Motor neuron (in vitro differentiated cells): ENCODE measurements around the gene ZMYM1. TPM values are rescaled to one million over a fixed set of nuclear protein-coding genes. Genes with fewer than 3 reads are reported as not detected.
A peak's percentile ranks its signal among the peaks of the same experiment; 100 is the strongest.
"Not testable (repeated sequence)": the region's sequence is repeated elsewhere in the genome, so short reads cannot be mapped to it uniquely, and the experiment has no call there.

ENCODE experiments used
- ATAC-seq, 8 experiments: fragments of 200-7000 bp; cut with Tn5 transposase; replicated peaks in 6 of 8; 2 replicates each; pipeline ENCODE4 v1.8.0; 2021; ENCODE audit warnings: mild to moderate bottlenecking in 8 of 8, moderate library complexity in 8 of 8
- H3K27ac ChIP-seq, 2 donors: fragments of 250-450 bp; sonication (Bioruptor Pico); 2 replicates each; pipeline ENCODE4 v1.9.0; 2021; ENCODE audit warnings: antibody characterized with exemption in 2 of 2, mild to moderate bottlenecking in 2 of 2, moderate library complexity in 1 of 2
- H3K4me1 ChIP-seq, 2 donors: fragments of 250-450 bp; sonication (Bioruptor Pico); replicated peaks in 1 of 2; 2 replicates each; pipeline ENCODE4 v1.6.1; 2021; ENCODE audit warnings: antibody characterized with exemption in 2 of 2, mild to moderate bottlenecking in 2 of 2, moderate library complexity in 1 of 2
- H3K4me3 ChIP-seq, 5 donors: fragments of 250-450 bp; sonication (Bioruptor Pico); 2 replicates each; pipeline ENCODE4 v1.9.0; 2021; ENCODE audit warnings: antibody characterized with exemption in 5 of 5, mild to moderate bottlenecking in 5 of 5, moderate library complexity in 4 of 5
- WGBS, 10 experiments: fragments of 450-650 bp; shearing (Covaris generic); methylation state at CpG; one replicate each; pipeline ENCODE4 v1.0.0; 2022; 5-methylcytosine and 5-hydroxymethylcytosine counted together
- in situ Hi-C, 9 experiments: fragments of 400-800 bp; cut with MboI; loops; one replicate each; pipeline ENCODE4 v1.15.0; 2021; ENCODE audit warnings: low sequenced_read_pairs in 9 of 9, low pct_unique_long_range_greater_than_20kb in 2 of 9; ENCODE audit not compliant: unreplicated experiment in 9 of 9
- total RNA-seq, 8 experiments: library from RNA; unstranded; fragments of 300-600 nt; gene quantifications; 2 replicates each; pipeline versions ENCODE4 v1.2.3 to v1.2.4, GENCODE V29; 2022

Gene ZMYM1
- total RNA-seq, 8 experiments from 2014 or later = 11.6 to 25.1 (median 14.4) TPM

DNA sequence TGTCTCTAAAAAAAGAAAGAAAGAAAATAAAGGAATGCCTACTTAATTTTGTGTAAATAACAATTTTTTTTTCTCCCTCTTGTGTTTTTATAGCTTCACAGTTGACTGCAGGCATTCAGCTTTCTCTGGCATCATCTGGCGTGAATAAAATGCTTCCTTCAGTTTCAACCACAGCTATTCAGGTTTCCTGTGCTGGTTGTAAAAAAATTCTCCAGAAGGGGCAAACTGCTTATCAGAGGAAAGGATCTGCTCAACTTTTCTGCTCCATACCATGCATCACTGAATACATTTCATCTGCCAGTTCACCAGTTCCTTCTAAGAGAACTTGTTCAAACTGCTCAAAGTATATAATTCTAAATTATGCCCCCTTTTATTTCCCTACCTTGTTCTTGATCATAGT lies 18.0 kb downstream of the ZMYM1 start:
- H3K4me1 ChIP-seq = no peaks in the 10 kb centered on the region
- peak in 1 of 8 experiments; percentile 25 for ATAC-seq
- in situ Hi-C loops = no loop called here
- 0% methylated on average over 1 of the region's 1 CpG; no CpG with 5 or more reads in 1 of the 10 experiments for WGBS, 10 experiments
- H3K27ac ChIP-seq = no peak overlapping the region
- H3K4me3 ChIP-seq = no peak overlapping the region

GRCh38 chr1:35111106-35111505 lies 31.9 kb downstream of the ZMYM1 start:
- in situ Hi-C loops = no loop called here
- H3K4me3 ChIP-seq = no peak overlapping the region
- H3K27ac ChIP-seq = no peak overlapping the region
- 92 to 100% (median 100%) methylated on average over 1 of the region's 1 CpG; no CpG with 5 or more reads in 3 of the 10 experiments for WGBS, 10 experiments
- ATAC-seq = peak in 2 of 8 experiments; percentile 52 to 84
- no peaks in the 10 kb centered on the region for H3K4me1 ChIP-seq

GRCh38 chr1:35112668-35113067 lies 33.5 kb downstream of the ZMYM1 start:
- 85 to 100% (median 92%) methylated on average over 3 to 4 of the region's 4 CpGs; no CpG with 5 or more reads in 1 of the 10 experiments for WGBS, 10 experiments
- Histone ChIP-seq H3K4me1 (no peaks in the 10 kb centered on the region), H3K27ac (no peak overlapping the region), H3K4me3 (no peak overlapping the region)
- no peak for ATAC-seq
- in situ Hi-C loops = no loop called here

- in situ Hi-C loops = no loop called here
- Histone ChIP-seq H3K4me3 (no peak overlapping the region), H3K4me1 (no peaks in the 10 kb centered on the region), H3K27ac (no peak overlapping the region)
- WGBS, 10 experiments = 87 to 99% (median 92%) methylated on average over 2 to 8 of the region's 8 CpGs
- peak in 1 of 8 experiments; percentile 43 for ATAC-seq
Observed at GRCh38 chr1:35115459-35116383, 36.5 kb downstream of the ZMYM1 start.

DNA sequence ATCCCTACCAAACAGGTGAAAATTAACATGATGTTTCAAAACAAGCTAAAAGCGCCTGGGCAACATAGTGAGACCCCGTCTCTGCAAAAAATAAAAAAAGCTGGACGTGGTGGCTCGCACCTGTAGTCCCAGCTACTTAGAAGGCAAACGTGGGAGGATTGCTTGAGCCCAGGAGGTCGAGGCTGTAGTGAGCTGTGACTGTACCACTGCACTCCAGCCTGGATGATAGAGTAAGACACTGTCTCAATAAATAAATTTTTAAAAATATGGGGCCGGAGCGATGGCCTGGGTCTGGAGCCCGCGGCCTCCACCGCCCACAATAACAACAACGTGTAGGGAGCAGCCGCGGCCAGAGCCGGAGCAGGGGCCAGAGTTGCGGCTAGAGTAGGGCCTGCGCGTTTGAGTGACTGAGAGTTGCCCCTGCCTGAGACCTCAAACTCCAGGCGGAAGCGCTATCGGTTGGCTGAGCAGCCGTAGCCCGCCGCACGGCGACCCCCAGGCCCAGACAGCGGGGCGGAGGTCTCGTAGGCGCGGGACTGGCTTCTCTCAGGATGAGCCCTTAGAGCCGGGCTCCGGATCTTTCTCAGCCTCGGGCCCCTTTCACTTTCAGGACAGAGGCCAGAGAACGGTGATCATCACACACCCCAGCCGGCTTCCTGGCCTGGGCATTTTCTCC lies 41.4 kb downstream of the ZMYM1 start:
- Histone ChIP-seq H3K4me1 (no peaks in the 10 kb centered on the region), H3K27ac (no peak overlapping the region), H3K4me3 (no peak overlapping the region)
- 60 to 100% (median 92%) methylated on average over 2 to 25 of the region's 36 CpGs; no CpG with 5 or more reads in 1 of the 10 experiments for WGBS, 10 experiments
- ATAC-seq = peak in 3 of 8 experiments; percentile 70 to 86 (median 82)
- in situ Hi-C loops = no loop called here

DNA sequence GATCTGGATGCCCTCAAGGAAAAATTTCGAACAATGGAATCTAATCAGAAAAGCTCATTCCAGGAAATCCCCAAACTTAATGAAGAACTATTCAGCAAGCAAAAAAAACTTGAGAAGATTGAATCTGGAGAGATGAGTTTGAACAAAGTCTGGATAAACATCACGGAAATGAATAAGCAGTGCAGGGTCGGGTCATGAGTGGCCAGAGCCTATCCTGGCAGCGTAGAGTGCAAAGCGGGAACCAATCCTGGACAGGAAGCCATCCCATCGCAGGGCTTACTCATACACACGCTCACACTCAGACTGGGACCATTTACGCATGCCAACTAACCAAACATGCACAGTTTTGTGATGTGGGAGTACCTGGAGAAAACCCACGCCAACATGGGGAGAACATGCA lies 43.1 kb downstream of the ZMYM1 start:
- H3K27ac ChIP-seq = no peak overlapping the region
- 86 to 100% (median 88%) methylated on average over 1 to 9 of the region's 9 CpGs; no CpG with 5 or more reads in 2 of the 10 experiments for WGBS, 10 experiments
- H3K4me3 ChIP-seq = no peak overlapping the region
- in situ Hi-C loops = no loop called here
- no peak for ATAC-seq
- no peaks in the 10 kb centered on the region for H3K4me1 ChIP-seq

DNA sequence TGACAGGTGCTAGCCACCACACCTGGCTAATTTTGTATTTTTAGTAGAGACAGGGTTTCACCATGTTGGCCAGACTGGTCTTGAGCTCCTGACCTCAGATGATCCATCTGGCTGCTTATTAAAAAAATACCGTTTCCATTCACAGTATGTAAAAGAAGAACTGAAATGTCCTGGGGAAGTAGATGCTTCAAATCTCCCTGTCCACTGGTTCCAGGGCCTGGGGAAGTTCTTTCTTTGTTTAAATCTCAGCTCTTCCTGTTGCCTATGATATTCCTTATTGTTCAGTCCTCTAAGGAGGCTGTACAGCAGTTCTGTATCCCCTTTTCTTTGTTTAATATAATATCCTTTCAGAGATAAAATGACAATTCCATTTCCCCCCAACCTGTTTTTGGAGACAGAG lies 47.4 kb downstream of the ZMYM1 start:
- WGBS, 10 experiments = 0 to 100% (median 80%) methylated on average over 1 of the region's 1 CpG; no CpG with 5 or more reads in 2 of the 10 experiments
- Histone ChIP-seq H3K27ac (no peak overlapping the region), H3K4me3 (no peak overlapping the region), H3K4me1 (no peaks in the 10 kb centered on the region)
- no peak for ATAC-seq
- in situ Hi-C loops = no loop called here

GRCh38 chr1:35129080-35129479 lies 49.9 kb downstream of the ZMYM1 start:
- no peak for ATAC-seq
- no peak overlapping the region for H3K4me3 ChIP-seq
- H3K4me1 ChIP-seq = no peaks in the 10 kb centered on the region
- in situ Hi-C loops = no loop called here
- H3K27ac ChIP-seq = no peak overlapping the region

- 80 to 92% methylated on average over 1 to 3 of the region's 3 CpGs; no CpG with 5 or more reads in 8 of the 10 experiments for WGBS, 10 experiments
- in situ Hi-C loops = no loop called here
Observed at GRCh38 chr1:35136780-35137179, 57.6 kb downstream of the ZMYM1 start.

GRCh38 chr1:35137590-35137989 lies 58.4 kb downstream of the ZMYM1 start:
- H3K27ac ChIP-seq, ATAC-seq, H3K4me1 ChIP-seq, H3K4me3 ChIP-seq, in situ Hi-C loops: not testable (repeated sequence)
- WGBS, 10 experiments = 60 to 100% (median 86%) methylated on average over 1 to 5 of the region's 5 CpGs; no CpG with 5 or more reads in 3 of the 10 experiments

More at GRCh38 chr1:35136780-35137179, 57.6 kb downstream of the ZMYM1 start:
- ATAC-seq = no peak
- Histone ChIP-seq H3K4me3 (no peak overlapping the region), H3K27ac (no peak overlapping the region), H3K4me1 (no peaks in the 10 kb centered on the region)

GRCh38 chr1:35142294-35142693 lies 63.1 kb downstream of the ZMYM1 start:
- ATAC-seq, H3K4me1 ChIP-seq, H3K27ac ChIP-seq, H3K4me3 ChIP-seq, in situ Hi-C loops: not testable (repeated sequence)

GRCh38 chr1:35142728-35143127 lies 63.5 kb downstream of the ZMYM1 start:
- H3K4me3 ChIP-seq, H3K27ac ChIP-seq, H3K4me1 ChIP-seq, in situ Hi-C loops, ATAC-seq: not testable (repeated sequence)
- WGBS, 10 experiments = 65 to 93% (median 87%) methylated on average over 1 to 9 of the region's 9 CpGs; no CpG with 5 or more reads in 2 of the 10 experiments

DNA sequence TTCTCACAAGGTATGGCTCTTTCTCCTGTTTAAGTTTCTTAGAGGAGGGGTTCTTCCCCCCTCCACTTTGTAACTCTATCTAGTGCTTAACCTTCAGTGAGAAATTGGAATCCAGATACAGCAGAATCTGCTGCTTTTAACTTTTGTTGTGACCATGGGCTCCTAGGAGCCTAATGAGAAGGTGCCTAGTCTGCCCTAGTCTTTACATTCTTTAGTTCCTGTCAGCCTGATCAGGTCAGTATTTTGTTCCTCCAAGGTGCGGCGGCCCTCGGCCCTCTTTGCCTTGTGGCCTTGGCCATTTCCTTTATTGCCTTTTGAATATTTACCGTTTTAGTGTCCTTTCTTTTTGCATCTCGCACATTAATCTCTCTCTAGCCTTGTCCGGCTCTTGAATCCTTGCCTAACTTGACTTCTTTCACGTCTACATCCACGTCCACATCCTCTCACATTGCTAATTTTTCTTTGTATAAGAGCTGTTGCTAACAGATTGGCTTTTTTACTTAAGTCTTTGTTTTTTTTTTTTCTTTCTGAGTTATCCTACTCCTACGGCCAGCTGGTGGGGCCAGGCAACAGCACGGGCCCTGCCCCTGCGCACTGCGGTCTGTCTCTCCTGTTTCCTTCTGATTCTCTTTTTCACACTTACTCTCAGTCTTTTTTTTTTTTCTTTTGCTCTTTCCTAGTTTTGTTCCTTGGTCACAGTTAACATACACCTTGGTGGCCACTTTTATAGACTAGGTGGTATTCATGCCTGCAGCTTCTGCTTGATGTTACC lies 64.7 kb downstream of the ZMYM1 start:
- Histone ChIP-seq H3K4me1 (peaks cover 0 to 2% of the 10 kb centered on the region in 2 donors), H3K4me3 (no peak overlapping the region), H3K27ac (no peak overlapping the region)
- in situ Hi-C loops = no loop called here
- WGBS, 10 experiments = 70 to 89% (median 87%) methylated on average over 2 to 12 of the region's 12 CpGs
- no peak for ATAC-seq
